GM12801 (cell line): ENCODE measurements around the gene RPP38.

Source experiments
- CTCF ChIP-seq: IDR thresholded peaks from one replicate; pipeline ENCODE4 v1.5.1; 2011; ENCODE audit warnings: control low read depth; ENCODE audit not compliant: insufficient read length; ENCODE audit errors: extremely low read depth

The RPP38 gene

GRCh38 chr10:15088428-15089261 lies 8.5 kb upstream of the RPP38 start, which contains the start of gene ACBD7:
Gene ACBD7, minus strand, starts transcription at chr10:15088776. Its CDS starts 48 bp downstream, at chr10:15088728.
- TF ChIP-seq CTCF, result no peak

- TF ChIP-seq CTCF, result no peak
Observed at GRCh38 chr10:15091418-15091817, 5.7 kb upstream of the RPP38 start.

GRCh38 chr10:15092855-15093408 lies 4.2 kb upstream of the RPP38 start:
- TF ChIP-seq CTCF, result no peak

GRCh38 chr10:15096661-15097010 lies 519 bp upstream of the RPP38 start:
- TF ChIP-seq CTCF, result no peak

GRCh38 chr10:15099886-15100285 lies 2.7 kb downstream of the RPP38 start:
- no peak for TF ChIP-seq CTCF

- no peak for TF ChIP-seq CTCF
Observed at GRCh38 chr10:15103513-15103912, 6.4 kb downstream of the RPP38 start.

- peak; percentile 61 for TF ChIP-seq CTCF
Observed at GRCh38 chr10:15106352-15107013, 9.3 kb downstream of the RPP38 start.
